NCI-H2196 (cell line): Measurements from ENCODE around the gene SPATA31A6.
"Not testable (repeated sequence)": the region's sequence is repeated elsewhere in the genome, so short reads cannot be mapped to it uniquely, and the experiment has no call there.

ENCODE experiments used
- DNase-seq: peaks from one replicate; lab custom pipeline; 2025; ENCODE audit not compliant: unreplicated experiment; lab: John Stamatoyannopoulos, UW

SPATA31A6 gene

DNA sequence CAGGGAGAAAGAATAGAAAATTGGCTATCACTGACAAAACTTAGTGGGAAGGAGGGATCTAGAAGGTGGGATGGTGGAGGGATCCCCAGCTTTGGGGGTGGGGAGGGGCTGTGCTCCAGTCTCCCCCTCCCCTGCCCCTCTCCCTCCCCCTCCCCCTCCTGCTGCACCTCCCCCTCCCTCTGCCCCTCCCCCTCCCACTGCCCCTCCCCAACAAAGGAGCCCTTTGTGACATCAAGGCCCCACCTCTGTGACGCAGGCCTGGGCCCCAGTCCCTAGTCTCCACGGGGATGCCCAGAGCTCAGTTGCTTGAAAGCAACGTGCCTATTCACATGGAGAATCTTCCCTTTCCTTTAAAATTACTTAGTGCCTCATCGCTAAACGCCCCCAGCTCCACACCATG is at the start of gene SPATA31A6:
SPATA31A6 (plus strand) TSS at position 301 of the 400 bp plus-strand sequence; CDS start at position 330, 29 bp downstream.
- DNase-seq = not testable (repeated sequence)

DNA sequence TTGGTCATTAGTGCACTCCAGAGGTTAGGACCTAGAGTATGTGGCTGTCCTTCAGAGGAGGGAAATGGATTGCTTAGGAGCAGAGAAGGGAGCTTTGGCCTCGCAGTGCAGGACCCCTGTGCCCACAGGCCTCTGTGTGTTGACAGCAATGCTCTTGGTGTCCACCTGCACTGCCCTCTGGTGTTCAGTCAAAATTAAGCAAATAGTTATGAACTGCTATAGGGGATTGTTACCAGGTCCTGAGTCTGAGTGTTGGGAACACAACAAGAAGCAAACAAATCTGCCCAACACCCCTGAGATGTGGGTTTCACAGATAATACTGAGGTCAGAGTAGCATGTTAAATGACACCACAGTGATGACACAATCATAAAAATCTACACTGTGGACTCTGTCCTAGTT is 23.2 kb upstream of the SPATA31A6 start:
- DNase-seq = not testable (repeated sequence)

DNA sequence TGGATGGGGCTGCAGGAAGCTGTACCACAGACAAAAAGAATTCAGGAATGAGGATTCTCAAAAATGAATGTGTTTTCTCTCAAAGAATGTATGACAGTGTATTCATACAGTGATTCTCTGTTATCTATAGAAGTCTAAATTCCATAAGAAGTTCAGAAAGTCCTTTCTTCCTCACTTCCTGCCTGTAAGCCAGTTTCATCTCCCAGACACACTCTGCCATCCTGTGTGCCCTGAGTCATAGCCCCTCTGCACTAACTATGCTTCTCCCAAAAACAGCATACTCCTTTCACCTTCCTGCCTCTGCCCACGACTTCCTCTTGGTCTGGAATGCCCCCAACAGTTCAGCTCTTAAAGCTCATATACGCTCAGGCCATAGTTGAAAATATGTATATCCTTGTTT is 36.4 kb downstream of the SPATA31A6 start:
- not testable (repeated sequence) for DNase-seq

DNA sequence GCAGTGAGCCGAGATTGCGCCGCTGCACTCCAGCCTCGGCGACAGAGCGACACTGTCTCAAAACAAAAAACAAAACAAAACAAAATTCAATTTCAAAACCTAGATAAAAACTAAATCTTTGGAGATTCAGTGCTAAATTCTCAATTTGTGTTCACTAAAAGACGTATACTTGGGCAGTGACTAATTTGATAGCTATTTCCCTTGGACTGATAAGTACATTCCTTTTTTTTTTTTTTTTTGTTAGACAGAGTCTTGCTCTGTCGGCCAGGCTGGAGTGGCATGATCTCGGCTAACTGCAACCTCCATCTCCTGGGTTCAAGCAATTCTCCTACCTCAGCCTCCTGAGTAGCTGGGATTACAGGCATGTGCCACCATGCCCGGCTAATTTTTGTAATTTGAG is 39.8 kb downstream of the SPATA31A6 start:
- not testable (repeated sequence) for DNase-seq

DNA sequence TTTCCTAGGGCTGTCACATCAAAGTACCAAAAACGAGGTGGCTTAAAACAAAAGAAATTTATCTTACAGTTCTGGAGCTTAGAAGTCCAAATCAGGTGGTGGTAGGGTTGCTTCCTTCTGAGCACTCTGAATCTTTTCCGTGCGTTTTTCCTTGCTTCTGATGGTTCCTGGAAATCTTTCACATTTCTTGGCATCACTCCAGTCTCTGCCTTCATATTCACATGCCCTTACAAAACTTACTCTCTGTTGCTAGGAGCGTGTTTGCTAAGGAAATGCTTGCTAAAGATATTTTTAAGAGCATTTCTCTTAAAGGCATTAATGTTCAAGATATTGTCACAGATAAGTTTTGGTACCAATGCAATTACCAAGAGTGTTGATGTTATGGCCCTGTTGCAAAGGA is 49.6 kb downstream of the SPATA31A6 start:
- DNase-seq = not testable (repeated sequence)

DNA sequence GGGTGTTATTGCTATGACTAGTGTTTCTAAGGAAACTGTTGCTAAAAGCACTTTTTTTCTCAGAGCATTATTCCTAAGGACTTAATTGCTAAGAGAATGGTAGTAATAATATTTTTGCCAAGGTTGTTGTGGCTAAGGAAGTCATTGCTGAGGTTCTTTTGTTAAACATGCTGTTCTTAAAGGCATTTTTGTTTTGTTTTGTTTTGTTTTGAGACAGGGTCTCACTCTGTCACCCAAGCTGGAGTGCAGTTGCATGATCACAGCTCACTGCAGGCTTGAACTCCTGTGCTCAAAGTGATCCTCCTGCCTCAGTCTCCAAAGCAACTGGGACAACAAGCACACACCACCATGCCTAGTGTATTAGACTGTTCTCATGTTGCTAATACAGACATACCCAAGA is 51.2 kb downstream of the SPATA31A6 start:
- DNase-seq = not testable (repeated sequence)

DNA sequence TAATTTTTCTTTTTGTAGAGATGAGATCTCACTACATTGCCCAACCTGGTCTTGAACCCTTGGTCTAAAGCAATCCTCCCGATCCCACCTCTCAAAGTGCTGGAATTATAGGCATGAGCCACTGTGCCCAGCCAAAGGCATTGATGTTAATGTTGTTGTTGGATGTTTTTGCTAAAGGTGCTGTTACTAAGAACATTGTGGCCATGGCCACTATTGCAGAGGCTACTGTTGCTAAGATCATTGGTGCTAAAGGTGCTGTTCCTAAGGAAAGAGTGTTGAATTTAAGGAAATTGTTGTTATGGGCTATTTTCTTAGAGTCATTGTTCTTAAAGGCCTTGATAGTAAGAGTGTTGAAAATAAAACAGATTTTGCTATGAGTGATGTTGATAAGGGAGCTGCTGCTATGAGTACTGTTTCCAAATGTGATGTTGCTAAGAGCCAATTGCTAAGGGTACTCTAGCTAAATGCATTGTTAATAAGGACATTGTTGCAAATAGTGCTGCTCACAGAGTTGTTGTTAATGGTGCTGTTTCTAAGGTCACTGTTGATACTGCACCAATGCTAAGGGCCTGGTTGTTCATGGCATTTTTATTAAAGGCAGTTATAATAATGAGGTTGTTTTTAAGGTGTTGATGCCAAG is 52.0 kb downstream of the SPATA31A6 start:
- not testable (repeated sequence) for DNase-seq

DNA sequence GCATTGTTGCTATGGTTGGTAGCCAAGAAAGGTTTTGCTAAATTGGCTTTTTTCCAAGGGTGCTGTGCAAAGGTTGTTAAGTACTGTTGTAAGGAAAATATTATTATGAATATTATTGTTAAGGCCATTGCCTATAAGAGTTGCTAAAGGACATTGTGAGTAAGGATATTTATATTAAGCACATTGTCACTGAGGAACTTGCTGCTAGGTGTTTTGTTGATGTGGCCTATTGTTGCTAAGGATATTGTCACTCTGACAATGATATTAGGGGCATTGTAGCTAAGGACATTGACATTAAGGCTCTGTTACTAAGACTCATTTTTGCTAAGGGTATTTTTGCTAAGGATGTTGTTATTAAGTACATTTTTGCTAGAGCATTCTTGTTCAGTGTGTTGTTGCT is 52.6 kb downstream of the SPATA31A6 start:
- DNase-seq = not testable (repeated sequence)

DNA sequence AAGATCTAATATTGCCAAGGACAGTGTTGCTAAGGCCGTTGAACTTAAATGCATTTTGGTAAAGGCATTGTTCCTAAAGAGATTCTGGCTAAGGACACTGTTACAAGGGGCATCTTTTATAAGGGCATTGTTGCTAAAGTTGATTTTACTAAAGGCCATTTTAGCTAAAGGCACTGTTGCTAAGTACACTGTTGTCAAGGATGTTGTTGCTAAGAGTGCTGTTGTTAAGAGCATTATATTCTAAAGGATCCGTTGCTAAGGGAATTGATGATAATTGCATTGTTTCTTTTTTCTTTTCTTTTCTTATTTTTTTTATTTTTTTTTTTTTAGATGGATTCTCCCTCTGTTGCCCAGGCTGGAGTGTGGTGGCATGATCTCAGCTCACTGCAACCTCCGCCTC is 53.9 kb downstream of the SPATA31A6 start:
- not testable (repeated sequence) for DNase-seq

DNA sequence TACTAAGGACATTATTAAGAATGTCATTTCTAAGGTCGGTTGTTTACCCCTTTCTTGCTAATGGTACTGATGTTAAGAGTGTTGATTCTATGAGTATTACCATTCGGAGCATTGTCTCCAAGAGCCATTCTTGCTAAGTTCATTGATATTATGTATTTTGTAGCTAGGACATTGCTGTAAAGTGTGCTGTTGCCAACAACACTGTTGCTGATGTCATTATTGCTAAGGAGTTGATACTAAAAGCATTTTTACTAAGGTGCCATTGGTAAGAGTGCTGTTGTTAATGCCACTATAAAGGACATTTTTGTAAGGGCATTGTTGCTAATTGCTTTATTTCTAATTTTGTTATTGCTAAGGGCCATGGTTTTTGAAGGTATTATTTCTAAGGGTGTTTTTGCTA is 55.4 kb downstream of the SPATA31A6 start:
- DNase-seq = not testable (repeated sequence)
